ENCODE results near the gene PAGR1.

GRCh38 chr16:29841631-29842030 lies 25.7 kb downstream of the PAGR1 start:
- TF ChIP-seq CTCF (IDR thresholded peaks at IDR 0.05; ENCODE audit: insufficient read depth, low read length, poor library complexity, severe bottlenecking) (no peak), EZH2phosphoT487 (conservative IDR thresholded peaks at IDR 0.05; ENCODE audit: low read length) (no peak)
